CD4-positive, alpha-beta T cell (primary cell): Measurements from ENCODE around the gene TLX2. TPM values are rescaled to one million over a fixed set of nuclear protein-coding genes. Genes with fewer than 3 reads are reported as not detected.

Experiments
- ATAC-seq: fragments of 200-7000 bp; cut with Tn5 transposase; one replicate; pipeline ENCODE4 v1.10.0; 2022; ENCODE audit warnings: mild to moderate bottlenecking; ENCODE audit not compliant: poor library complexity
- CTCF ChIA-PET: fragments of 350-600 bp; sonication (Branson Sonifier 250); formaldehyde crosslinking; loops from one replicate; lab custom pipeline; 2021; ENCODE audit warnings: antibody characterized with exemption, inconsistent platforms; lab: Charles Lee
- POLR2A ChIA-PET: fragments of 350-600 bp; sonication (Branson Sonifier 250); formaldehyde crosslinking; loops from one replicate; lab custom pipeline; 2021; ENCODE audit warnings: antibody characterized with exemption, inconsistent platforms; lab: Charles Lee
- DNase-seq, 14 experiments: peaks; one replicate each; pipeline ENCODE4 v3.0.0-alpha.2; 2013 to 2020; ENCODE audit warnings: mixed read lengths in 2 of 14
- H3K27ac ChIP-seq, 2 donors: one replicate each; pipeline versions ENCODE4 v1.5.1 to v1.7.0; 2013; ENCODE audit warnings: low read length in 2 of 2, low read depth in 1 of 2, mild to moderate bottlenecking in 1 of 2
- H3K27me3 ChIP-seq, 2 experiments: 1 replicate in 1 of 2; 2 replicates in 1 of 2; pipeline versions ENCODE4 v1.6.1 to v1.7.0; 2013; ENCODE audit warnings: low read length in 2 of 2, control low read depth in 1 of 2, mild to moderate bottlenecking in 1 of 2, moderate library complexity in 1 of 2; ENCODE audit not compliant: insufficient read depth in 2 of 2, control insufficient read depth in 1 of 2
- H3K36me3 ChIP-seq: one replicate; pipeline ENCODE4 v1.6.1; 2013; ENCODE audit warnings: low read length, control low read depth; ENCODE audit not compliant: insufficient read depth
- H3K4me1 ChIP-seq: one replicate; pipeline ENCODE4 v1.6.1; 2013; ENCODE audit warnings: low read length, control low read depth; ENCODE audit not compliant: insufficient read depth
- H3K4me3 ChIP-seq: one replicate; pipeline ENCODE4 v1.5.1; 2013; ENCODE audit warnings: mild to moderate bottlenecking, low read length, moderate library complexity
- H3K9me3 ChIP-seq, 2 experiments: 1 replicate in 1 of 2; 2 replicates in 1 of 2; pipeline versions ENCODE4 v1.6.1 to v1.7.0; 2013; ENCODE audit warnings: low read length in 2 of 2, mild to moderate bottlenecking in 2 of 2, control low read depth in 1 of 2, moderate library complexity in 1 of 2; ENCODE audit not compliant: control insufficient read depth in 1 of 2, insufficient read depth in 1 of 2
- H3K27ac Mint-ChIP-seq: one replicate; pipeline ENCODE4 v1.8.0; 2020; ENCODE audit warnings: mixed read lengths
- H3K27me3 Mint-ChIP-seq: one replicate; pipeline ENCODE4 v1.8.0; 2021; ENCODE audit warnings: mixed read lengths
- H3K36me3 Mint-ChIP-seq: one replicate; pipeline ENCODE4 v1.8.0; 2021; ENCODE audit warnings: low read depth, mixed read lengths
- H3K4me1 Mint-ChIP-seq: one replicate; pipeline ENCODE4 v1.8.0; 2021; ENCODE audit warnings: low read depth, mixed read lengths
- H3K4me3 Mint-ChIP-seq: one replicate; pipeline ENCODE4 v1.8.0; 2020; ENCODE audit warnings: mild to moderate bottlenecking, mixed read lengths
- H3K9me3 Mint-ChIP-seq: one replicate; pipeline ENCODE4 v1.8.0; 2020; ENCODE audit warnings: mixed read lengths
- CTCF ChIP-seq: fragments of 200-600 bp; IDR thresholded peaks from one replicate; pipeline ENCODE4 v1.8.0; 2022; ENCODE audit warnings: antibody characterized with exemption, mild to moderate bottlenecking
- intact Hi-C, 2 experiments: fragments of 100-400 bp; cut with DNase I in 1 of 2; cut with micrococcal nuclease in 1 of 2; formaldehyde crosslinking; loops; one replicate each; pipeline versions ENCODE4 v1.15.1 to v1.9.0; 2023 to 2025; cut with DNase I, micrococcal nuclease
- total RNA-seq, 174 experiments: library from RNA in 2 of 174; stranded (reverse) in 2 of 174; gene quantifications; one replicate each; pipeline ENCODE4 v1.2.3 and lab custom pipeline; 2021 to 2026

Gene TLX2
- total RNA-seq, 2 experiments from 2014 or later: 0.14 to 0.30 TPM

- Histone ChIP-seq H3K4me1 (peaks cover 68% of the 10 kb centered on the region), H3K36me3 (peaks cover 18% of the 10 kb centered on the region), H3K27ac (no peak overlapping the region), H3K9me3 (peaks cover 0 to 31% of the 10 kb centered on the region in 2 experiments), H3K27me3 (peaks cover 63 to 69% of the 10 kb centered on the region in 2 experiments), H3K4me3 (peak overlapping the region; percentile 53)
- Mint-ChIP-seq H3K27me3 (peaks cover 91% of the 10 kb centered on the region), H3K4me3 (peak overlapping the region; percentile 60), H3K27ac (no peak overlapping the region), H3K4me1 (peaks cover 85% of the 10 kb centered on the region), H3K9me3 (no peaks in the 10 kb centered on the region), H3K36me3 (peaks cover 35% of the 10 kb centered on the region)
- ATAC-seq (no peak), DNase-seq (peak in 8 of 14 experiments; percentile 20 to 75 (median 50))
- ChIA-PET CTCF (interaction anchor here (1.1 to 2.1 kb wide), 3 partner anchors 20 to 324 kb away, joined by 3 to 7 read pairs (median 3); partner anchors contain the start of genes CCDC142, MOB1A and TTC31), POLR2A (interaction anchor here (0.6 to 1.6 kb wide), 6 partner anchors 10 to 305 kb away, joined by 3 to 6 read pairs (median 3); partner anchors contain the start of genes AUP1, C2orf81, CCDC142 and HTRA2)
- TF ChIP-seq CTCF: no peak
- intact Hi-C loops: no loop called here
Measured at GRCh38 chr2:74502720-74503505, 11.3 kb upstream of the TLX2 start.

- H3K4me3 Mint-ChIP-seq: peak overlapping the region; percentile 75
- ATAC-seq (no peak), DNase-seq (no peak)
- peaks cover 18% of the 10 kb centered on the region for H3K36me3 ChIP-seq
- peak overlapping the region; percentile 53 for H3K4me3 ChIP-seq
- ChIA-PET POLR2A (interaction anchor here (0.6 to 1.6 kb wide), 8 partner anchors 9 to 306 kb away, joined by 3 to 6 read pairs (median 3); partner anchors contain the start of genes AUP1, C2orf81, CCDC142 and HTRA2), CTCF (interaction anchor here (1.1 to 2.1 kb wide), 3 partner anchors 21 to 325 kb away, joined by 3 to 7 read pairs (median 3); partner anchors contain the start of genes CCDC142, MOB1A and TTC31)
- peaks cover 37% of the 10 kb centered on the region for H3K36me3 Mint-ChIP-seq
- no peak overlapping the region for H3K27ac ChIP-seq
- H3K27ac Mint-ChIP-seq: no peak overlapping the region
- peaks cover 65% of the 10 kb centered on the region for H3K4me1 ChIP-seq
- H3K4me1 Mint-ChIP-seq: peaks cover 85% of the 10 kb centered on the region
- TF ChIP-seq CTCF: no peak
- peaks cover 0 to 24% of the 10 kb centered on the region in 2 experiments for H3K9me3 ChIP-seq
- intact Hi-C loops: no loop called here
- no peaks in the 10 kb centered on the region for H3K9me3 Mint-ChIP-seq
- H3K27me3 Mint-ChIP-seq: peaks cover 82% of the 10 kb centered on the region
- peaks cover 57 to 60% of the 10 kb centered on the region in 2 experiments for H3K27me3 ChIP-seq
Measured at GRCh38 chr2:74503506-74504475, 10.5 kb upstream of the TLX2 start.

GRCh38 chr2:74504591-74504990 lies 9.7 kb upstream of the TLX2 start:
- Mint-ChIP-seq H3K27ac (peak overlapping the region; percentile 18), H3K4me3 (peak overlapping the region; percentile 75)
- peaks cover 57% of the 10 kb centered on the region for H3K4me1 ChIP-seq

More at GRCh38 chr2:74504591-74504990, 9.7 kb upstream of the TLX2 start:
- Mint-ChIP-seq H3K4me1 (peaks cover 81% of the 10 kb centered on the region), H3K36me3 (peaks cover 37% of the 10 kb centered on the region), H3K9me3 (no peaks in the 10 kb centered on the region), H3K27me3 (peaks cover 78% of the 10 kb centered on the region)
- intact Hi-C loops: no loop called here
- POLR2A ChIA-PET: interaction anchor here (0.9 to 1.6 kb wide), 3 partner anchors 9 to 32 kb away, joined by 3 to 5 read pairs (median 3); partner anchors contain the start of gene MRPL53
- ATAC-seq (no peak), DNase-seq (no peak)
- H3K27ac ChIP-seq: no peak overlapping the region
- H3K4me3 ChIP-seq: no peak overlapping the region
- H3K9me3 ChIP-seq: peaks cover 0 to 17% of the 10 kb centered on the region in 2 experiments
- H3K27me3 ChIP-seq: peaks cover 49 to 52% of the 10 kb centered on the region in 2 experiments
- CTCF ChIA-PET: interaction anchor here (0.6 to 2.1 kb wide), 3 partner anchors 17 to 27 kb away, joined by 3 to 7 read pairs (median 4); partner anchors contain the start of genes CCDC142 and TTC31
- no peak for TF ChIP-seq CTCF
- H3K36me3 ChIP-seq: peaks cover 18% of the 10 kb centered on the region
